H9 (cell line): Measurements from ENCODE around the gene DYDC1. TPM values are rescaled to one million over a fixed set of nuclear protein-coding genes. Genes with fewer than 3 reads are reported as not detected.

Experiments used
- DNase-seq: peaks from one replicate; pipeline ENCODE4 v3.0.0-alpha.2; 2017
- H2AFZ ChIP-seq: one replicate; pipeline ENCODE4 v1.6.1; 2013; ENCODE audit warnings: mild to moderate bottlenecking, low read length, control low read depth, moderate library complexity
- H2AK5ac ChIP-seq: 2 replicates; pipeline ENCODE4 v1.6.1; 2013; ENCODE audit warnings: low read length, control low read depth, mixed read lengths; ENCODE audit not compliant: insufficient read length
- H2BK120ac ChIP-seq: one replicate; pipeline ENCODE4 v1.6.1; 2013; ENCODE audit warnings: low read depth, mild to moderate bottlenecking, low read length, control low read depth, inconsistent platforms; ENCODE audit not compliant: poor library complexity, severe bottlenecking
- H2BK12ac ChIP-seq: 2 replicates; pipeline ENCODE4 v1.6.1; 2013; ENCODE audit warnings: low read length, control low read depth, mixed read lengths, low read depth; ENCODE audit not compliant: insufficient read length
- H2BK15ac ChIP-seq: 2 replicates; pipeline ENCODE4 v1.6.1; 2013; ENCODE audit warnings: low read depth, low read length, control low read depth
- H2BK20ac ChIP-seq: one replicate; pipeline ENCODE4 v1.6.1; 2013; ENCODE audit warnings: low read depth, mild to moderate bottlenecking, low read length, control low read depth, inconsistent platforms; ENCODE audit not compliant: poor library complexity, severe bottlenecking
- H2BK5ac ChIP-seq: 2 replicates; pipeline ENCODE4 v1.6.1; 2013; ENCODE audit warnings: low read length, control low read depth, mixed read lengths; ENCODE audit not compliant: insufficient read length
- H3K14ac ChIP-seq: 2 replicates; pipeline ENCODE4 v1.6.1; 2013; ENCODE audit warnings: low read length, control low read depth; ENCODE audit not compliant: insufficient read depth
- H3K18ac ChIP-seq: 2 replicates; pipeline ENCODE4 v1.6.1; 2013; ENCODE audit warnings: low read depth, mild to moderate bottlenecking, mixed read lengths, low read length, control low read depth; ENCODE audit not compliant: insufficient read length
- H3K23ac ChIP-seq: 2 replicates; pipeline ENCODE4 v1.6.1; 2013; ENCODE audit warnings: low read length, control low read depth, mixed read lengths, low read depth; ENCODE audit not compliant: insufficient read length
- H3K23me2 ChIP-seq: 2 replicates; pipeline ENCODE4 v1.6.1; 2013; ENCODE audit warnings: low read depth, mild to moderate bottlenecking, mixed read lengths, low read length, control low read depth; ENCODE audit not compliant: insufficient read length, poor library complexity, severe bottlenecking
- H3K27ac ChIP-seq: 2 replicates; pipeline ENCODE4 v1.5.1; 2013; ENCODE audit warnings: low read length, control low read depth, mixed read lengths, low read depth; ENCODE audit not compliant: insufficient read length
- H3K27me3 ChIP-seq: 2 replicates; pipeline ENCODE4 v1.6.1; 2013; ENCODE audit warnings: low read length, control low read depth, inconsistent platforms; ENCODE audit not compliant: insufficient read depth
- H3K4ac ChIP-seq: 2 replicates; pipeline ENCODE4 v1.6.1; 2013; ENCODE audit warnings: low read depth, mild to moderate bottlenecking, control low read depth, inconsistent platforms, low read length, moderate library complexity
- H3K4me1 ChIP-seq: 2 replicates; pipeline ENCODE4 v1.6.1; 2013; ENCODE audit warnings: low read length, control low read depth, inconsistent platforms; ENCODE audit not compliant: insufficient read depth
- H3K4me2 ChIP-seq: 2 replicates; pipeline ENCODE4 v1.6.1; 2013; ENCODE audit warnings: low read length, control low read depth, mixed read lengths; ENCODE audit not compliant: insufficient read length, insufficient read depth
- H3K56ac ChIP-seq: 2 replicates; pipeline ENCODE4 v1.6.1; 2013; ENCODE audit warnings: low read depth, mild to moderate bottlenecking, mixed read lengths, low read length, control low read depth; ENCODE audit not compliant: insufficient read length
- H3K79me1 ChIP-seq: 2 replicates; pipeline ENCODE4 v1.6.1; 2013; ENCODE audit warnings: low read depth, mild to moderate bottlenecking, moderate library complexity, low read length, control low read depth, inconsistent platforms; ENCODE audit not compliant: insufficient read depth, poor library complexity, severe bottlenecking
- H3K79me2 ChIP-seq: 2 replicates; pipeline ENCODE4 v1.6.1; 2013; ENCODE audit warnings: low read length, control low read depth, inconsistent platforms; ENCODE audit not compliant: insufficient read depth
- H3K9ac ChIP-seq: 2 replicates; pipeline ENCODE4 v1.6.1; 2013; ENCODE audit warnings: low read length, control low read depth, mixed read lengths; ENCODE audit not compliant: insufficient read length; ENCODE audit errors: extremely low read depth
- H3K9me3 ChIP-seq: one replicate; pipeline ENCODE4 v1.6.1; 2013; ENCODE audit warnings: low read depth, low read length, inconsistent platforms; ENCODE audit not compliant: control insufficient read depth
- H3T11ph ChIP-seq: one replicate; pipeline ENCODE4 v1.6.1; 2013; ENCODE audit warnings: mild to moderate bottlenecking, low read length, control low read depth, inconsistent platforms
- H4K20me1 ChIP-seq: one replicate; pipeline ENCODE4 v1.6.1; 2013; ENCODE audit not compliant: control insufficient read depth, insufficient read length, insufficient read depth
- H4K5ac ChIP-seq: 2 replicates; pipeline ENCODE4 v1.6.1; 2013; ENCODE audit warnings: low read depth, mild to moderate bottlenecking, mixed read lengths, low read length, control low read depth; ENCODE audit not compliant: insufficient read length
- H4K8ac ChIP-seq: replicated peaks from 2 replicates; pipeline ENCODE4 v1.6.1; 2013; ENCODE audit warnings: low read length, control low read depth, mixed read lengths, low read depth; ENCODE audit not compliant: insufficient read length
- H4K91ac ChIP-seq: 2 replicates; pipeline ENCODE4 v1.6.1; 2013; ENCODE audit warnings: low read depth, mild to moderate bottlenecking, moderate library complexity, mixed read lengths, low read length, control low read depth; ENCODE audit not compliant: insufficient read length
- H3K27ac Mint-ChIP-seq, 3 experiments: 2 replicates in 2 of 3; 3 replicates in 1 of 3; pipeline ENCODE4 v1.8.0; 2020 to 2021; ENCODE audit warnings: mixed read lengths in 3 of 3, mild to moderate bottlenecking in 1 of 3, moderate library complexity in 1 of 3
- H3K27me3 Mint-ChIP-seq: 2 replicates; pipeline ENCODE4 v1.8.0; 2021; ENCODE audit warnings: low read depth, mild to moderate bottlenecking, moderate library complexity, mixed read lengths
- H3K36me3 Mint-ChIP-seq, 3 experiments: 2 replicates in 2 of 3; 3 replicates in 1 of 3; pipeline ENCODE4 v1.8.0; 2020 to 2021; ENCODE audit warnings: low read depth in 3 of 3, mixed read lengths in 3 of 3; ENCODE audit not compliant: insufficient read depth in 1 of 3
- H3K4me1 Mint-ChIP-seq, 2 experiments: 2 replicates each; pipeline ENCODE4 v1.8.0; 2020; ENCODE audit warnings: mixed read lengths in 2 of 2
- H3K4me3 Mint-ChIP-seq, 2 experiments: 2 replicates in 1 of 2; 3 replicates in 1 of 2; pipeline ENCODE4 v1.8.0; 2020 to 2021; ENCODE audit warnings: mild to moderate bottlenecking in 2 of 2, mixed read lengths in 2 of 2, moderate library complexity in 1 of 2
- H3K9me3 Mint-ChIP-seq, 2 experiments: 2 replicates in 1 of 2; 3 replicates in 1 of 2; pipeline ENCODE4 v1.8.0; 2020; ENCODE audit warnings: mild to moderate bottlenecking in 2 of 2, mixed read lengths in 2 of 2, moderate library complexity in 1 of 2
- WGBS: extraction: QIAGEN DNeasy Blood & Tissue Kit; methylation state at CpG from one replicate; pipeline ENCODE4 v1.1.7; 2013; ENCODE audit warnings: missing lambda C conversion rate, low lambda C conversion rate, mixed read lengths; ENCODE audit not compliant: insufficient read length; ENCODE audit errors: extremely low coverage; 5-methylcytosine and 5-hydroxymethylcytosine counted together
- total RNA-seq: library from RNA; stranded (reverse); gene quantifications from 2 replicates; pipeline ENCODE4 v1.2.1, GENCODE V29; 2021
- TF ChIP-seq, protein P1 (sequence below): fragments of 200-600 bp; sonication (generic); conservative IDR thresholded peaks from 3 replicates; pipeline ENCODE4 v1.8.0; 2021; ENCODE audit warnings: antibody characterized with exemption, mild to moderate bottlenecking

Gene DYDC1
- total RNA-seq, 1 experiment from 2014 or later, result not detected

DNA sequence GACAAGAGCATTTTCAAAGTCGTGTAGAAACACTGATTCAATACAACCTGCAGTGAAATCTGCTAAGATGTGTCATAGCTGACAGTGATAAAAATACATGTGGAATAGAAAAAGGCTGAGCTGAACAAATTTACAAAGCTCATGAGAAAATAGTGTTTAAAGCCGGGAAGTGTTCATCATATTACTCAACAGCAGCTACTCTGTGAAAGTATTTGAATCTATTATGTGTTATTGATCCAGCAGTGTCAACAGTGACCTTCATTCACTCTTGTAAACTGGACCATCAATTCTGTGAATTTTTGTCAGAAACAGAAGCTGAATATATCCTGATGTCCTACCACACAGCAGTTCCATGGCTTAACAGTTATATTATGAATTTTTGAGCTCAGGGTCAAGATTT is 11.6 kb downstream of the DYDC1 start:
- Histone ChIP-seq H3K4me1 (no peaks in the 10 kb centered on the region), H3K9ac (no peak overlapping the region), H3K14ac (no peak overlapping the region), H2AK5ac (no peak overlapping the region), H4K20me1 (no peaks in the 10 kb centered on the region), H3K27me3 (no peaks in the 10 kb centered on the region), H3K79me2 (no peaks in the 10 kb centered on the region), H2BK120ac (no peak overlapping the region), H2BK5ac (no peak overlapping the region), H3K18ac (no peak overlapping the region), H3K56ac (no peak overlapping the region), H3K9me3 (no peaks in the 10 kb centered on the region), H3K23ac (no peak overlapping the region), H2BK20ac (no peak overlapping the region), H4K8ac (no peak overlapping the region), H3K79me1 (no peaks in the 10 kb centered on the region), H3K27ac (no peak overlapping the region), H2BK12ac (no peak overlapping the region), H3K23me2 (no peaks in the 10 kb centered on the region), H2BK15ac (no peak overlapping the region), H3K4ac (no peak overlapping the region), H3T11ph (no peak overlapping the region), H3K4me2 (no peak overlapping the region), H4K5ac (no peak overlapping the region), H2AFZ (no peak overlapping the region), H4K91ac (no peak overlapping the region)
- Mint-ChIP-seq H3K27ac (no peak overlapping the region), H3K4me3 (no peak overlapping the region), H3K27me3 (no peaks in the 10 kb centered on the region), H3K36me3 (no peaks in the 10 kb centered on the region), H3K4me1 (no peaks in the 10 kb centered on the region), H3K9me3 (no peaks in the 10 kb centered on the region)
- DNase-seq, result no peak
- TF ChIP-seq, protein P1, sequence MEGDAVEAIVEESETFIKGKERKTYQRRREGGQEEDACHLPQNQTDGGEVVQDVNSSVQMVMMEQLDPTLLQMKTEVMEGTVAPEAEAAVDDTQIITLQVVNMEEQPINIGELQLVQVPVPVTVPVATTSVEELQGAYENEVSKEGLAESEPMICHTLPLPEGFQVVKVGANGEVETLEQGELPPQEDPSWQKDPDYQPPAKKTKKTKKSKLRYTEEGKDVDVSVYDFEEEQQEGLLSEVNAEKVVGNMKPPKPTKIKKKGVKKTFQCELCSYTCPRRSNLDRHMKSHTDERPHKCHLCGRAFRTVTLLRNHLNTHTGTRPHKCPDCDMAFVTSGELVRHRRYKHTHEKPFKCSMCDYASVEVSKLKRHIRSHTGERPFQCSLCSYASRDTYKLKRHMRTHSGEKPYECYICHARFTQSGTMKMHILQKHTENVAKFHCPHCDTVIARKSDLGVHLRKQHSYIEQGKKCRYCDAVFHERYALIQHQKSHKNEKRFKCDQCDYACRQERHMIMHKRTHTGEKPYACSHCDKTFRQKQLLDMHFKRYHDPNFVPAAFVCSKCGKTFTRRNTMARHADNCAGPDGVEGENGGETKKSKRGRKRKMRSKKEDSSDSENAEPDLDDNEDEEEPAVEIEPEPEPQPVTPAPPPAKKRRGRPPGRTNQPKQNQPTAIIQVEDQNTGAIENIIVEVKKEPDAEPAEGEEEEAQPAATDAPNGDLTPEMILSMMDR, result no peak
- no CpG with 5 or more reads among the region's 2 CpGs for WGBS
